Endothelial cell of umbilical vein (primary cell): Measurements from ENCODE around the gene PALD1. TPM values are rescaled to one million over a fixed set of nuclear protein-coding genes. Genes with fewer than 3 reads are reported as not detected.

ENCODE experiments used
- BruUV-seq: library from RNA; stranded (reverse); fragments of 400-500 nt; replicated peaks from 2 replicates; lab custom pipeline; 2021; lab: Mats Ljungman, UMichigan
- CTCF ChIA-PET: fragments of 300-600, 350-600 bp; sonication (Branson Sonifier 250); formaldehyde crosslinking; loops from one replicate; lab custom pipeline; 2021; ENCODE audit warnings: antibody characterized with exemption, inconsistent platforms; lab: Charles Lee
- POLR2A ChIA-PET: fragments of 300-600, 350-600 bp; sonication (Branson Sonifier 250); formaldehyde crosslinking; loops from one replicate; lab custom pipeline; 2021; ENCODE audit warnings: antibody characterized with exemption, inconsistent platforms; lab: Charles Lee
- DNase-seq: peaks from one replicate; pipeline ENCODE4 v3.0.0-alpha.2; 2011; ENCODE audit warnings: low read depth, low spot score
- FAIRE-seq: peaks from 2 replicates; lab custom pipeline; 2011; peaks lifted over from hg19 to GRCh38; lab: Jason Lieb, UNC
- H2AFZ ChIP-seq: 2 replicates; pipeline ENCODE4 v1.6.0; 2012; ENCODE audit warnings: low read depth, low read length, control low read depth, inconsistent platforms
- H3K27ac ChIP-seq: 2 replicates; pipeline ENCODE4 v1.5.1; 2011; ENCODE audit warnings: low read depth, mild to moderate bottlenecking, control low read depth, low read length, moderate library complexity; ENCODE audit not compliant: insufficient read depth
- H3K27me3 ChIP-seq, 2 experiments: 2 replicates each; pipeline versions ENCODE4 v1.6.0 to v1.6.1; 2011; ENCODE audit warnings: low read length in 2 of 2, mixed read lengths in 1 of 2; ENCODE audit not compliant: control insufficient read depth in 2 of 2, insufficient read depth in 2 of 2
- H3K36me3 ChIP-seq, 2 experiments: 2 replicates in 1 of 2; 3 replicates in 1 of 2; pipeline ENCODE4 v1.5.1; 2011; ENCODE audit warnings: low read length in 2 of 2, mild to moderate bottlenecking in 1 of 2, moderate library complexity in 1 of 2; ENCODE audit not compliant: control insufficient read depth in 2 of 2, insufficient read depth in 2 of 2; ENCODE audit errors: extremely low read depth in 1 of 2
- H3K4me1 ChIP-seq: 3 replicates; pipeline ENCODE4 v1.5.1; 2011; ENCODE audit warnings: mild to moderate bottlenecking, low read length; ENCODE audit not compliant: control insufficient read depth, insufficient read depth; ENCODE audit errors: extremely low read depth
- H3K4me2 ChIP-seq: 2 replicates; pipeline ENCODE4 v1.6.1; 2011; ENCODE audit warnings: low read length, control low read depth, mixed read lengths; ENCODE audit not compliant: insufficient read depth
- H3K4me3 ChIP-seq, 3 experiments: fragments of 200-600 bp in 1 of 3; sonication (generic), shearing (Covaris generic) in 1 of 3; replicated peaks in 1 of 3; 2 replicates each; pipeline ENCODE4 v1.5.1; 2011 to 2016; ENCODE audit warnings: control low read depth in 3 of 3, low read length in 3 of 3, mild to moderate bottlenecking in 2 of 3, inconsistent platforms in 1 of 3, low read depth in 1 of 3, moderate library complexity in 1 of 3; ENCODE audit not compliant: insufficient read depth in 1 of 3
- H3K79me2 ChIP-seq: 2 replicates; pipeline ENCODE4 v1.6.0; 2012; ENCODE audit warnings: low read length, inconsistent platforms; ENCODE audit not compliant: control insufficient read depth, insufficient read depth
- H3K9ac ChIP-seq: replicated peaks from 2 replicates; pipeline ENCODE3; 2011; ENCODE audit warnings: low read length, control low read depth; ENCODE audit not compliant: insufficient read depth; ENCODE audit errors: extremely low read depth
- H3K9me1 ChIP-seq: replicated peaks from 3 replicates; pipeline ENCODE4 v1.6.0; 2011; ENCODE audit warnings: mild to moderate bottlenecking, low read length; ENCODE audit not compliant: control insufficient read depth, insufficient read depth; ENCODE audit errors: extremely low read depth
- H3K9me3 ChIP-seq: replicated peaks from 2 replicates; pipeline ENCODE4 v1.5.1; 2012; ENCODE audit warnings: low read length, inconsistent platforms; ENCODE audit not compliant: control insufficient read depth, insufficient read depth
- H4K20me1 ChIP-seq: replicated peaks from 2 replicates; pipeline ENCODE3; 2011; ENCODE audit warnings: mild to moderate bottlenecking, low read length; ENCODE audit not compliant: control insufficient read depth, insufficient read depth; ENCODE audit errors: extremely low read depth
- CTCF ChIP-seq, 2 donors: IDR thresholded peaks; 1 replicate in 1 of 2; 2 replicates in 1 of 2; pipeline ENCODE4 v1.5.1; 2011; ENCODE audit warnings: low read length in 2 of 2, mild to moderate bottlenecking in 2 of 2, moderate library complexity in 2 of 2, control low read depth in 1 of 2, inconsistent platforms in 1 of 2, low read depth in 1 of 2; ENCODE audit not compliant: insufficient read depth in 1 of 2; ENCODE audit errors: extremely low read depth in 1 of 2
- EZH2 ChIP-seq: IDR thresholded peaks from 2 replicates; pipeline ENCODE4 v1.6.1; 2012; ENCODE audit warnings: borderline replicate concordance, low read depth, mild to moderate bottlenecking, moderate library complexity, low read length, inconsistent platforms; ENCODE audit not compliant: severe bottlenecking
- FOS ChIP-seq: IDR thresholded peaks from 2 replicates; pipeline ENCODE4 v1.6.1; 2011; ENCODE audit warnings: mild to moderate bottlenecking, low read length, moderate library complexity, borderline replicate concordance; ENCODE audit not compliant: insufficient read depth
- GATA2 ChIP-seq: IDR thresholded peaks from 2 replicates; pipeline ENCODE4 v1.7.0; 2011; ENCODE audit warnings: low read depth, mild to moderate bottlenecking, moderate library complexity, mixed read lengths, low read length; ENCODE audit not compliant: insufficient read length, insufficient read depth
- JUN ChIP-seq: IDR thresholded peaks from 2 replicates; pipeline ENCODE4 v1.6.1; 2011; ENCODE audit warnings: borderline replicate concordance, low read depth; ENCODE audit not compliant: insufficient read length, insufficient read depth
- MAX ChIP-seq: IDR thresholded peaks from 2 replicates; pipeline ENCODE4 v1.6.1; 2011; ENCODE audit not compliant: insufficient read depth, insufficient read length
- MYC ChIP-seq: IDR thresholded peaks from one replicate; pipeline ENCODE4 v1.6.1; 2011; ENCODE audit warnings: mild to moderate bottlenecking, low read depth, low read length
- POLR2A ChIP-seq: IDR thresholded peaks from 2 replicates; pipeline ENCODE4 v1.6.1; 2012; ENCODE audit warnings: low read depth, mild to moderate bottlenecking, control low read depth, low read length
- POLR2AphosphoS5 ChIP-seq: IDR thresholded peaks from 2 replicates; pipeline ENCODE4 v1.6.1; 2012; ENCODE audit warnings: low read depth, mild to moderate bottlenecking, control low read depth, low read length, moderate library complexity; ENCODE audit not compliant: insufficient read depth
- dilution Hi-C: fragments of 300-500 bp; cut with MboI; formaldehyde crosslinking; loops from one replicate; pipeline ENCODE4 v1.15.0; 2019; ENCODE audit warnings: low sequenced_read_pairs; ENCODE audit not compliant: extremely low pct_ligation_motif_present
- intact Hi-C: fragments of 100-400 bp; cut with micrococcal nuclease; formaldehyde crosslinking; loops from one replicate; pipeline ENCODE4 v1.10.0; 2022
- polyA plus RNA-seq, 4 experiments: library from polyadenylated mRNA; depleted of rRNA in 3 of 4; stranded (reverse) in 3 of 4; unstranded in 1 of 4; fragments of >200 nt; gene quantifications; 2 replicates each; pipeline versions ENCODE4 v1.2.1 to v1.2.3, GENCODE V29; 2011 to 2012; ENCODE audit warnings: missing spikeins in 1 of 4
- total RNA-seq: library from RNA; stranded (reverse); gene quantifications from 2 replicates; pipeline ENCODE4 v1.2.3, GENCODE V29; 2021

PALD1 gene
- total and polyA plus RNA-seq, 2 donors (not counting 3 experiments of a cell fraction or from before 2014, with no cell fraction given): 16.6 to 73.3 TPM

- dilution Hi-C loops (no loop called here), intact Hi-C loops (no loop called here)
- Histone ChIP-seq H3K4me1 (no peaks in the 10 kb centered on the region), H3K4me2 (no peak overlapping the region), H3K9me1 (no peaks in the 10 kb centered on the region), H3K27me3 (no peaks in the 10 kb centered on the region), H3K27ac (no peak overlapping the region), H3K9me3 (no peaks in the 10 kb centered on the region), H3K79me2 (no peaks in the 10 kb centered on the region), H3K36me3 (no peaks in the 10 kb centered on the region), H3K9ac (no peak overlapping the region), H2AFZ (no peak overlapping the region), H3K4me3 (no peak overlapping the region), H4K20me1 (no peaks in the 10 kb centered on the region)
- BruUV-seq: no TSS peak
- ChIA-PET CTCF (no interaction called here), POLR2A (no interaction called here)
- no peak for TF ChIP-seq CTCF (IDR thresholded peaks at IDR 0.05; ENCODE audit: extremely low read depth in 1 of 2, insufficient read depth in 1 of 2, low read depth in 1 of 2, low read length in 2 of 2)
- TF ChIP-seq POLR2AphosphoS5: no peak
- TF ChIP-seq POLR2A: no peak
- TF ChIP-seq GATA2: no peak
- no peak for TF ChIP-seq FOS
- TF ChIP-seq MAX: no peak
- TF ChIP-seq MYC: no peak
- no peak for TF ChIP-seq EZH2
- no peak for TF ChIP-seq JUN
- FAIRE-seq (no peak), DNase-seq (no peak)
Observed at GRCh38 chr10:70557086-70557845, 78.7 kb downstream of the PALD1 start.
